ENCODE results near the gene LIME1. TPM values are rescaled to one million over a fixed set of nuclear protein-coding genes. Genes with fewer than 3 reads are reported as not detected.

LIME1 gene
- total and polyA plus RNA-seq, 10 of the 15 experiments (the other 5 are each of a cell fraction or from before 2014, with no cell fraction given), result 0.35 to 154 (median 49.9) TPM

- no peak for TF ChIP-seq FOS (IDR thresholded peaks at IDR 0.05; ENCODE audit: borderline replicate concordance, extremely low read depth, insufficient read length)
- no peak for TF ChIP-seq BCL11A (IDR thresholded peaks at IDR 0.05; ENCODE audit: low read depth, low read length)
- no peak for TF ChIP-seq ZBTB40 (IDR thresholded peaks at IDR 0.05; ENCODE audit: borderline replicate concordance)
- no peak for TF ChIP-seq FOXK2 (IDR thresholded peaks at IDR 0.05)
- no peak for TF ChIP-seq IKZF2 (IDR thresholded peaks at IDR 0.05)
- TF ChIP-seq TCF12 (IDR thresholded peaks at IDR 0.05; ENCODE audit: low read depth, low read length), result no peak
Measured at GRCh38 chr20:63778034-63778752, 41.7 kb downstream of the LIME1 start (continued).

- no peak overlapping the region for H3K4me3 ChIP-seq
- SMC1A ChIA-PET (ENCODE audit: uncharacterized antibody, unreplicated experiment), result no interaction called here
- BruUV-seq (replicated peaks), result no TSS peak
- in situ Hi-C loops (cut with MboI) (no loop called here), intact Hi-C loops (cut with micrococcal nuclease; ENCODE audit: unreplicated experiment) (no loop called here)
- ATAC-seq, result no peak
- no peaks in the 10 kb centered on the region for H4K20me1 ChIP-seq (ENCODE audit: control insufficient read depth, insufficient read depth)
- no peak overlapping the region for H3K9ac ChIP-seq (ENCODE audit: control insufficient read depth, insufficient read depth, low read length)
- CTCF ChIA-PET, result no interaction called here
- FAIRE-seq, result no peak
- 60% methylated on average over 9 of the region's 9 CpGs for WGBS (ENCODE audit: insufficient coverage, insufficient replicate concordance, low lambda C conversion rate, missing lambda C conversion rate)
- no peaks in the 10 kb centered on the region for H3K36me3 ChIP-seq (ENCODE audit: control insufficient read depth in 2 of 2, insufficient read depth in 2 of 2, low read length in 1 of 2)
- POLR2A ChIA-PET, result interaction anchor here (0.5 kb wide), 1 partner anchor 21 kb away, joined by 3 read pairs; no protein-coding TSS in a partner anchor
- peaks cover 8% of the 10 kb centered on the region for H3K4me1 ChIP-seq (ENCODE audit: control insufficient read depth, insufficient read depth, low read length)
- H3K9me3 ChIP-seq (replicated peaks; ENCODE audit: control insufficient read depth, insufficient read depth, low read length), result peaks cover 7% of the 10 kb centered on the region; the same call in 1 of the 3 replicates
- H2AFZ ChIP-seq (ENCODE audit: control insufficient read depth, low read depth, low read length), result no peak overlapping the region
- DNase-seq (ENCODE audit: low read depth, low spot score), result no peak
- no peaks in the 10 kb centered on the region for H3K79me2 ChIP-seq (ENCODE audit: control insufficient read depth, insufficient read depth, low read length)
- H3K27ac ChIP-seq (ENCODE audit: control insufficient read depth, insufficient read depth), result no peak overlapping the region
- no peak overlapping the region for H3K4me2 ChIP-seq (ENCODE audit: control insufficient read depth, insufficient read depth)
- RAD21 ChIA-PET (ENCODE audit: unreplicated experiment), result no interaction called here
- H3K27me3 ChIP-seq (replicated peaks in 1 of 2; ENCODE audit: control insufficient read depth in 2 of 2, insufficient read depth in 2 of 2, low read length in 1 of 2), result no peaks in the 10 kb centered on the region
- TF ChIP-seq ZNF592 (IDR thresholded peaks at IDR 0.05) (no peak), SPI1 (IDR thresholded peaks at IDR 0.05; ENCODE audit: borderline replicate concordance, insufficient read depth, low read depth, low read length) (no peak), ATF3 (IDR thresholded peaks at IDR 0.05; ENCODE audit: borderline replicate concordance, extremely low read depth, low read depth, low read length) (no peak), SRF (IDR thresholded peaks at IDR 0.05; ENCODE audit: low read depth in 2 of 2, low read length in 2 of 2) (no peak), ZNF622 (IDR thresholded peaks at IDR 0.05) (no peak), SUZ12 (IDR thresholded peaks at IDR 0.05; ENCODE audit: unreplicated experiment) (no peak)
Measured at GRCh38 chr20:63778857-63779256, 42.4 kb downstream of the LIME1 start.

Measured in GM12878 (cell line).